GM21528 (cell line): ENCODE measurements around the gene ZC3H6.
"Not testable (repeated sequence)": the region's sequence is repeated elsewhere in the genome, so short reads cannot be mapped to it uniquely, and the experiment has no call there.

Experiments
- ATAC-seq: cut with Tn5 transposase; IDR thresholded peaks from one replicate; pipeline ENCODE4 v1.9.1; 2021; ENCODE audit warnings: mild to moderate bottlenecking, moderate library complexity; ENCODE audit not compliant: unreplicated experiment, low FRiP score

The ZC3H6 gene

DNA sequence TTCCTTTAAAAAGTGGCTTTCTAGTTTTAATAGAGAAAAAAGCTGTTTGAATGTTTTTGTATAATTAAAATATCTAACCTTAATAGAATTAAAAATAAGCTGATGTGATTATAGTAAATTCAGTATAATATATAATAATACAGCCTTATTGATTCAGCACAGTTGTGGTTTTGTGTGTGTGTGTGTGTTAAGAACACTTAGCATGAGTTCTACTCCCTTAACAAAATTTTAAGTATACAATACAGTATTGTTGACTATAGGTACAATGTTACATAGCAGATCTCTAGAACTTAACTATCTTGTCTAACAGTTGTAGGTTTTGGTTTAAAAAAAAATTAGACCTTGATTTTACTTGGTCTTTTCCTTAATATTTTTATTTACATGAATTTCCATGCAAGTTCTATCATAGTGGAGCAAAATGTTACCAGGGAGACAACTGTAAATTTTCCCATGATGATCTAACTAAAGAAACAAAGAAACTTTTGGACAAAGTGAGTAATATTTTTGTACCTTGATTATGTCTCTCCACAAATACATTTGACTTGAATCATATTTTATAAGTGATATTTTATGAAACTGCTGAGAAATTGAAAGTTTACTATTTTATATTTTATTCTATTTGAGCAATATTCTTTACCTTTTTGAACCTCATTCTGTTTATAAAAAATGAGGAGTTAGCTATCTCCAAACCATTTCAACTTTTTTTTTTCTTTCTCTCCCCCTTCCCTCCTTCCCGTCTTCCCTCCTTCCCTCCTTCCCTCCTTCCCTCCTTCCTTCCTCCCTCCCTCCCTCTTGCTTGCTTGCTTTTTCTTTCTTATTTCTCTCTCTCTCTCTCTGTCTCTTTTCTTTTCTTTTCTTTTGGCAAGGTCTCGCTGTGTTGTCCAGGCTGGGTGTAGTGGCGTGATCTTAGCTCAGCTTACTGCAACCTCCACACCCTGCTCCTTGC is 46.3 kb downstream of the ZC3H6 start:
- no peak for ATAC-seq

DNA sequence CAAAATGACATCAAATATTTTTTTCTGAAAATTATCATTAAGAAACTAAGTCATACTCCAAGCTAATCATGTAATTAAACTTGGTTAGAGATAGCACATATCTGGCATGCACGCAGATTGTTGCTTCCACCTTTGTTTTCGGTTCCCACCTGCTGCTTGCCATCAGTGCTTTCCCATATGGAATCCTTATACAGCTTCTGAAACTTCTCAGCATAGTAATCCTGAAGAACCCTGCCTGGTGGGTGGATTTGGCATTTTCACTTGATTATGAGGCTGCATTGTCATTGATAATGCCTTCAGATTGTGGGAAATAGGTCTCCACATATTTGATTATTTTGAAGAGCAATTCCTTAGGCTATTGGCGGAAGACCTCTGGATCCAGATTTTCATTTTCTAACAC is 47.5 kb downstream of the ZC3H6 start:
- ATAC-seq = no peak

DNA sequence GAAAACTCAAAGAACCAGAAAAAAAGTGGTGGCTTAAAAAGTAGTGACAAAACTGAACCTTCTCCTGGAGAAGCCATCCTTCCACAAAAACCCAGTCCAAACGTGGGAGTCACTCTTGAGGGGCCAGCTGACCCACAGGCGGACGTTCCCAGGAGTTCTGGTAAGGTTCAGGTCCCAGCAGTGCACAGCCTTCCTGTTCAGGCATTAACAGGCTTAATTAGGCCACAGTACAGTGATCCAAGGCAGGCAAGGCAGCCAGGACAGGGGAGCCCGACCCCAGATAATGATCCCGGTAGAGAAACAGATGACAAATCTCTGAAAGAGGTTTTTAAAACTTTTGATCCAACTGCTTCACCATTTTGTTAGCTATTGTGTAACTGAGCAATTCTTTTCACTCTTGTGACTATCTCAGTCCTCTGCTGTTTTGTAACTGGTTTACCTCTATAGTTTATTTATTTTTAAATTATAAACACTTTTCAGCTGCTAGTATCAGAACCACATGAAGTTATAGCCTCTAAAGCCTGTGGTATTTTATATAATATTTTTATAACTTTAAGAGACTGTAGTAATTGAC is 56.8 kb downstream of the ZC3H6 start:
- ATAC-seq = no peak

DNA sequence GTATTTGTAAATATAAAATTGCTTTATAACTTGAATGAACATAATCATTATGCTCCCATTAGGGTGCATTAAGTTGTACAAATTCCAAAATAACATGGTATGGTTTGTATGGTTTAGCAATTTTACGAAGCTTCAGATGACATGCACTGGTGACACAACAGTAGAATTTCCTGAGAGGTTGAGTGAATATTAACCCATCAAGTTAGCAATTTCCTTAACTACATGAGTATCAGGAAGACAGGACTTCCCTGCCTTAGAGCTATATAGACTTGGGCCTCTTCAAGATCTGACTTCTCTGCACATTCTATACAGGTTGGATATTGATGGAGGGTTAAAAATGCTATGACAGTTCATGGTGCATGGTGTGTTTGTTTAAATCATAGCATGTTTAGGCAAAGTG is 60.2 kb downstream of the ZC3H6 start:
- ATAC-seq = no peak

DNA sequence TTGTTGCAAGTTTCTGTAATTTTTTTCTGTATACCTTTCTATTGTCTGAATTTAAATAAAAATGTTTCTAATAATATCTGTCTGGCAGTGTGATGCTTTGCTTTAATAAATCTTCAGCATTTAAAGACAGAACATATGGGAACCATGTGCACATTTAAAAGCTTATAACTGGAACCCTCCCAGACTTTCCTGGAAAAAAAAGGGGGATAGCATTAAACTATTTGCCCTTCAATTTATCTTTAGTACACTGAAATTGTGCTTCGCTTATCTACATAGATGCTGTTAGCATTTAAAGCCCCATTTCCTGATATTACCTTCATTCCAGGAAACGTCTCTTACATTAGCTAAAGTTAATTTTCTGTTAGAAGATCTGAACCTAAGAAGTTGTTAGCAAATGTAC is 64.6 kb downstream of the ZC3H6 start:
- ATAC-seq = no peak

DNA sequence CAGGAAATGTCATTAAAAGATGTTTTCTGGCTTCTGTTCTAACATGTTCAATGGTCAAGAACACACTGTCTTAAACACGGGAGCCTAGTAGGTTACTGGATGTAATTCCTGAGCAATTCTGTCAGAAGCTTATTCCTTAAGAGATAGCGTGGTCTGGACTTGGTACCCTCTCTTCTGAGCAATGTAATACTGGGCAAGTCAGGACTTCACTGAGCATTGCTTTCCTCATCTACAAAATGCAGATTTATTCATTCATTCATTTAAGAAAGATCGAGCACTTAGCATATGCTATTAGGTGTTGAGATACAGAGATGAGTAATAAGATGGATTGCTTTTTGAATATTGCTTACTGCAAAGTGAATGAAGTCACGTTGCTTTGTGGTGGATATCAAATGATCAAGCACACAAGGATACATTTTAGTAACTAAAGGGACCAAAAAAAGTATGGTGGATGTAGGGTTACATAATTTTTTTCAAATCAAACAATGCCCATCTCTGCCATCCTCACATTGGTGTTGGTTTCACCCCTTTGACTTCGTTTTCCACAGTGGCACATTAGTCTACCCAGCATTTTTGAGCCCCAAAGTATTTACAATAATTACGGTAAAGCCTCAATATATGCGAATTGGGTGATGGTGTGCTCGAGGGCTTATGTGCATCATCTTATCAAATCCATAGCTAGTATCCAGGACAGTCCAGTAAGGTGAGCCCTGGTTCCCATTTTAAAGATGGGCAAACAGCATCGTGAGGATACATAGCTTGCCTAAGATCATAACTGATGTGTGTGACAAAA is 65.3 kb downstream of the ZC3H6 start:
- ATAC-seq = no peak

DNA sequence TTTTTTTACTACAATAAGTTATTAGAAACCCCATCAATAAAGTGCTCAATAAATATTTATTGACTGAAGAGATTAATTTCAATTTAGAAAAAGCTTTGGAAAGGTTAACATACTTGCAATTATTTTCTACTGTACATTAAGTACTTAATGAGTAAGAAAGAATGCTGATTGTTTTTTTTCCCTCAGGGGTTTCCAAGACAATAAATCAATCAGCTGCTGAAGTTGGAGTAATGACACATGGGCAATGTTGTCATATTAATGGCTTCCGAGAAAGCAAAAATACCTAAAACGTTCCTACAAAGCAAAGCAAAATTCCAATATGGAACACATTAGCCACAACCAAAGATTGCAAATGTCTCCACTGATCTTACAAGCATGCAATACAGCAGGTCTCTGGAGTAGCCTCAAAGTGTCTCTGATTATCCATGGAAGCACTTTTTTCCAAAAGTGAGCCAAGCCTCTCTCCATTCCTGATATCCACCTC is 66.7 kb downstream of the ZC3H6 start:
- ATAC-seq = no peak

DNA sequence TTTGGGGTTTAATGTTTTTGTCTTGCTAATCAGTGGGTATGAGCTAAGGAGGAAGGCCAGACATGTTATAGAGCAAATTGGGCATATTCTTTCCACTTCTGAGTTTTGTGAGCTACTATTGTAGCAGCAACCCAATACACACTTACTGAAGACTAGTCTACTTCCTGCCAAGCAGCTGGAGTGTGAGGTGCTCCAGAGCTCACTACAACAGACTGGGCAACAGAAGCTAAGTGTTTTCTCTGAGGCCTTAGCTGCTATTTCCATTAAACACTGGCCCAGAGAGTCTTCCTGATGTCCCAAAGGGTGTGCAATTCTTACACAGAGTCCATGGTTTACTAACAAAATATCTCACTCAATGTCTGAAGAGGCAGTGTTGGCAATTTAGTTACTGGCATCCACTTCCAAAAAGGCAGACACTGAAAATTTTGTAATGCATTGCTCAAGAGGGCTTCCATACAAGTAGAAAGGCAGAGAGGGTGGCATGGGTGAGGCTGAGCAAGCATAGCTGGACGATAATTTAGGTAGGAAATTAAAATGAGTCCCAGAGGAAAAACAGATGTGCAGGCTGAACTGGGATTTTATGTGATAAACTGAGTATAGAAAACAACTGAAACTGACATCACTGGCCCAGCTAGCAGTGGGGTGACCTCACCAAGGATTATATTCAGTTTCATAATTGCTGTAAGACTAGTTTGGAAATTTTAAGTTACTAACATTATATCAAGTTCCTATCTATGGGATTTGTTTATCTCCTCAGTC is 68.6 kb downstream of the ZC3H6 start:
- ATAC-seq = no peak

DNA sequence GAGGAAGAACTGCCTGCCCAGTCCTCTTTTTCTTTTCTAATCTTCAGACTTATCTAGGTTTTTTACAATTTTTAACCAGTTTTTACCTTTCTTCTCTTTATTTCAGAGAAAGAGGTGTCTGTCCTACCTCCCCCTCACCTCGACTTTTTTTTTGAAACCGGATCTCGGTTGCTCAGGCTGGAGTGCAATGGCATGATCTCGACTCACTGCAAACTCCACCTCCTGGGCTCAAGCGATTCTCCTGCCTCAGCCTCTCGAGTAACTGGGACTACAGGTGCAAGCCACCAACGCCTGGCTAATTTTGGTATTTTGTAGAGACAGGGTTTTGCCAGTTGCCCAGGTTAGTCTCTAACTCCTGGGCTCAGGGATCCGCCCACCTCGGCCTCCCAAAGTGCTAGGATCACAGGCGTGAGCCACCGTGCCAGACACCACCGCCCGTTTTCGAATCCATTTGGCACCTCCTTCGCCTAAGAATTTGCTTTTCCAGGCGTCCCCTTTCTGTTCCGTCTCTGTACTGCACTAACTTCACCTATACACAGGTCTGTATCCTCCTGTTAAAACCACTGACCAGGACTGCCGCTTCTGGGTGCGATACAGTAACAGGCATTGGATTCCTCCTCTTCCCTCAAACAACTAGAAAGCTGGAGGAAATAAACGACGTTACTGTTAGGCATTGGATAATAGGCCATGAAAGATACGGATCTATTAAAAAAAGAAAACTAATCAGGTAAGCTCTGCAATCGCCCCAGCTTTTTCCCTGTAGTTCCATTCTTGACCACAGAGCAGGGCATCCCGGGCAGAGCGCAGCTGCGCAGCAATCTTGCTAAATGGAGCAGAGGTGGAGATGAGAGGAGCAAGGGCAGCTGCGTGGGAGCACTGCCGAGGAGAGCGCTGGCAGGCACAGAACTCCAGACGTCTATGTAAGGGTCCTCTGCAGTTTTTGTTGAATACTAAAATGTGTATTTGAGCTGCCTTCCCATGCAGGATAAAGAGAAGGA is 69.9 kb downstream of the ZC3H6 start:
- no peak for ATAC-seq

DNA sequence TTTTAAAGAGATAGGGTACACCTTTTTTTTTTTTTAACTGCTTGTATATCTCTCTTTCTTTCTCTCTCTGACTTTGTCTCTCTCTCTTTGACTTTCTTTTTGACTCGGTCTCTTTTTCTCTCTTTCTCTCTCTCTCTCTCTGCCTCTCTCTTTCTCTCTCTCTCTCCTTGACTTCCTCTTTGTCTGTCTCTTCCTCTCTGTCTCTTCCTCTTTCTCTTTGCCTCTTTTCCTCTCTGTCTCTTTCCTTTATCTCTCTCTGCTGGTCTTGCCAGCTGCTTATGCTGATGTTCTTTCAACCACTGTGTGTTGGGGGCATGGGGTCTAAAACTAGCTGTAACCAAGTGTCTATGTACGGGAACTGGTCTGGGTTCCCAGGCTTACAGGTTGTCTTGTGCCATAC is 76.9 kb downstream of the ZC3H6 start:
- ATAC-seq = not testable (repeated sequence)

DNA sequence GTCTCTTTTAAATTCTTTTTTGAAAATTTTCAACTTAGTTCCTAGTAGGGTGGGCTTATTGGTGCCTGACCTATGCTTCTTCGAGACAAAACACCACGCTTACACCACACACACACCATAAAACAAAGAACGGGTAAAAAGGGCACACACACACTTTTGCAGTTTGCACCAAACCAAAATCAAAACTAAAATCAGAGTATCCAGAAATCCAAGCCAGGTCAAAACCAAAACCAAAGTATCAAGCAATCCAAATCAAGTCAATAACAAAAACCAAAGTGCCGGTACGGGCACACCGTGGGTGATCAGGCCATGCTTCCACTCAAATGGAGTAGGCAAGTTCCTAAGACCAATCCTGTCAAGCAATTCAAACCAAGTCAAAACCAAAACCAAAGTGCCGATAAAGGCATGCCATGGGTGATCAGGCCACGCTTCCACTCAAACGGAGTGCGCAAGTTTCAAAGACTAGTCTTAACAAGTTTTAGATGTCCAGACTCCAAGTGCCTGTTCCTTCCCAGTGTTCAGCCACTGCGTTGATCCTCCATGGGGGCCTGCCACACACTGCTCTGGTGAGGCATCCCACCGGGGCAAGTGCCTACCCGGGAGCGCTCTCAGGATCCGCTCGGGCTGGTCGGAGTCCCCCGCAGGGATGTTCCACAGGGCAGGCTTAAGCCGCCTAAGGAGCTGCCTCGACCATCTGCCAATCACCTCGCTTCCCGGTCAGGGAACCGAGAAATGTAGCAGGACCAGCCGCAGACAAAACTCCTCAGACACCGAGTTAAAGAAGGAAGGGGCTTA is 77.6 kb downstream of the ZC3H6 start:
- ATAC-seq = not testable (repeated sequence)

DNA sequence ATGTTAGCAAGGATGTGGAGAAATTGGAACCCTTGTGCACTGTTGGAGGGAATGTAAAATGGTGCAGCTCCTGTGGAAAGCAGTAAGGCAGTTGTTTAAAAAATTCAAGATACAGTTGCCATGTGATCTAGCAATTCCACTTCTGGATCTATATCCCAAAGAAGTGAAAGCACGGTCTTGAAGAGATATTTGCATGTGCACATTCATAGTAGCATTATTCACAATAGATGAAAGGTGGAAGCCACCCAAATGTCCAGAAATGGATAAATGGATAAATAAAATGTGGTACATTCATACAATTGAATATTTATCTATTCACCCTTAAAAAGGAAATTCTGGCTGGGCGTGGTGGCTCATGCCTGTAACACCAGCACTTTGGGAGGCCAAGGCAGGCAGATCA is 78.9 kb downstream of the ZC3H6 start:
- not testable (repeated sequence) for ATAC-seq

DNA sequence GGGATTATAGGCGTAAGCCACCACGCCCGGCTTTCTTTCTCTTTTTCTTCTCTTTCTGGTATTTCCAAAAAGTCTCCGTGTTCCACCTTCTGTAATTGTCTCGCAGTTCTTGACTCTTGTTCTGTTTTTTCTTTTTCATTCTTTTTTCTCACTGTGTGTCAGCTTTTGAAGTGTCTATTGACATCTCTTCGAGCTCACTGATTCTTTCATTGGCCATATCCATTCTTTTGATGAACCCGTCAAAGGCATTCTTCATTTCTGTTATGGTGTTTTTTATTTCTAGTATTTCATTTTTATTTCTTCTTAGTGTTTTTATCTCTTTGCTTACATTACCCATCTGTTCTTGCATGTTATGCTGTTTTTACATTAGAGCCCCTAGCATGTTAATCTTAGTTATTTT is 84.7 kb downstream of the ZC3H6 start:
- not testable (repeated sequence) for ATAC-seq
